ENCODE data around the gene RBM41. TPM values are rescaled to one million over a fixed set of nuclear protein-coding genes. Genes with fewer than 3 reads are reported as not detected.

Gene RBM41
- total RNA-seq, 4 donors from 2014 or later = 16.0 to 22.0 (median 19.1) TPM

DNA sequence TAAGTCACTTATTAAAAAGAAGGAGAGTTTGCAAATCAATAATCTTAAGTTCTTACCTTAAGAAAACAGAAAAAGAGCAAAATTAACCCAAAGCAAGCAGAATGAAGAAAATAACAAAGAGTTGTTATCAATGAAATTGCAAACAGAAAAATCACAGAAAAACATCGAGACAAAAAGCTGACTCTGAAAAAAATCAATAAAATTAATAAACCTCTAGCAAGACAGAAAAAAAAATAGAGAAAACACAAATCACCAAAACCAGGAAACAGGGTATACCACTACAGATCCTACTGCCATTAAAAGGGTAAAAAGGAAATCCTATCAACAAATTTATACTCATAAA lies 17.3 kb upstream of the RBM41 start:
- no peak for TF ChIP-seq CTCF (IDR thresholded peaks at IDR 0.05; ENCODE audit: low read depth)

DNA sequence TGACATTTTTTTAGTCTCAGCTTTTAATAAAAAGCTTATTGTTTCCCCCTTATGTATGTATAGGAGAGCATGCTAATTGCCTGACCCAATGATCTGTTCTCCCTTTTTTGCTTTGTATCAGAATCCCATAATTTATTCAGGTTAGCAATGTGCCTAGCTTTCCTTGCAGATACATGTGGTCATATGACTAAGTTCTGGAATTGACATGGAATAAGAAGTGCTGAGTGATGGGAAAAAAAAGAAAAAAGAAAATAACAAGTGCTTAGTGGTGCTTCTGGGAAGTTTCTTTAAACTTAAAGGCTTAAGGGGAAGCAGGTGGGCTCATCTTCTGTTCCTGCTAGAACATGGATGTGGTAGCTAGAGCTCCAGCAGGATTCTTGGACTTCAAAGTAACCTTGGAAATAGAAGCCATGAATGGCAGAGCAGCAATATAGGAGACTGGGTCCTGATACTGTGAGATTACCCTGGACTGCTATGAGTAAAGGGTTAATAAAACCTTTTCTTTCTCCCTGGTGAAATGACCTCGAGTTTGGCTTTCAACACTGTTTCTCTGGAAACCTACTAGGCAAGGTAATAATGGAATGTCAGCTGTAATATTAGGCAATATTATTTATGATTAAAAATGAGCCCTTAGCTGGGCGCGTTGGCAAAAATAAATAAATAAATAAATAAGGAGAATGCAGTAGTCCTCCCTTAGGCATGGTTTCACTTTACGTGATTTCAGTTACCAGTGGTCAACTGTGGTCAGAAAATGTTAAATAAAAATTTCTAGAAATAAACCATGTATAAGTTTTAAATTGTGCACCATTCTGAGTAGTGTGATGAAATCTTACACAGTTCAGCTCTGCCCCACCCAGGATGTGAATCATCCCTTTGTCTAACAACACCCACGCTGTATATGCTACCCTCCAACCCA lies 16.7 kb upstream of the RBM41 start:
- TF ChIP-seq CTCF (IDR thresholded peaks at IDR 0.05; ENCODE audit: low read depth) = no peak

- no peak for TF ChIP-seq CTCF (IDR thresholded peaks at IDR 0.05; ENCODE audit: low read depth)
These were observed 5.1 kb upstream of the RBM41 start for GRCh38 chrX:107123750-107124149.

DNA sequence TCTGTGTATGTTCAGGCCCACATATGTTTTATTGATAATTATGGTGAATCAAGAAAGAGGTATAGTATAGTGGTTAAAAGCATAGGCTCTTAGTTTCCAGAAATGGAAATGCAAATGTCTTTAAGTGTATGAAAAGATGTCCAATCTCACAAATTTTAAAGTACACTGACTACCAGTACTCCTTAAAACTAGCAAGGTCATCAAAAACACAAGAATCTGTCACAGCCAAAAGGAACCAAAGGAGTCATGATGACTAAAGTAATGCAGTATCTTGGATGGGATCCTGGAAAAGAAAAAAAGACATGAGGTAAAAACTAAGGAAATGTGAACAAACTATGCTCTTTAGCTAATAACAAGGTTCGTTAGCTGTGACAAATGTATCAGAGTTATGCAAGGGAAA lies 661 bp upstream of the RBM41 start:
- TF ChIP-seq CTCF (IDR thresholded peaks at IDR 0.05; ENCODE audit: low read depth) = no peak

- no peak for TF ChIP-seq CTCF (IDR thresholded peaks at IDR 0.05; ENCODE audit: low read depth)
These were observed 665 bp downstream of the RBM41 start for GRCh38 chrX:107117993-107118321.

DNA sequence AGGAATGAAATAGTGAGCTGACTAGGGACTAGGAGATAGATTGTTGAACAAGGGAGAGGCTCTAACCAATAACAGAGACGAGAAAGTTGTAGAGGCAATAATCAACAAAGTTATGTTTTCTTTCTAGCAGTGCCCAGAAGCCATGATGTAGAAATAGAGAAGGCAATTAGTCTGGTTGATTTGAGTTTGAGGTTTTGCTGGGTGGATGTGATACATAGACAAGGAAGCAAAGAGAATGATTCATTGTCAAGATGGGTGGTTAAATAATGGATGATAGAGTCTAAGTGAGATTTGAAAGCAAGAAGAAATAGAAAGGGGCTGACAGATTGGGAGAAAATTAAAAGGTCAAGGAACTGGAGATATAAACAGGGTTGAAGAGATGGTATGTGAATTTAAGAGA lies 11.2 kb downstream of the RBM41 start:
- TF ChIP-seq CTCF (IDR thresholded peaks at IDR 0.05; ENCODE audit: low read depth) = no peak

- TF ChIP-seq CTCF (IDR thresholded peaks at IDR 0.05; ENCODE audit: low read depth) = no peak
These were observed 15.6 kb downstream of the RBM41 start for GRCh38 chrX:107102980-107103379.
